CMK (cell line): ENCODE measurements around the gene ZFR.
A peak's percentile ranks its signal among the peaks of the same experiment; 100 is the strongest.
"Not testable (repeated sequence)": the region's sequence is repeated elsewhere in the genome, so short reads cannot be mapped to it uniquely, and the experiment has no call there.

Experiments used
- DNase-seq: peaks from one replicate; pipeline ENCODE4 v3.0.0-alpha.2; 2010; ENCODE audit warnings: low read depth

Gene ZFR

DNA sequence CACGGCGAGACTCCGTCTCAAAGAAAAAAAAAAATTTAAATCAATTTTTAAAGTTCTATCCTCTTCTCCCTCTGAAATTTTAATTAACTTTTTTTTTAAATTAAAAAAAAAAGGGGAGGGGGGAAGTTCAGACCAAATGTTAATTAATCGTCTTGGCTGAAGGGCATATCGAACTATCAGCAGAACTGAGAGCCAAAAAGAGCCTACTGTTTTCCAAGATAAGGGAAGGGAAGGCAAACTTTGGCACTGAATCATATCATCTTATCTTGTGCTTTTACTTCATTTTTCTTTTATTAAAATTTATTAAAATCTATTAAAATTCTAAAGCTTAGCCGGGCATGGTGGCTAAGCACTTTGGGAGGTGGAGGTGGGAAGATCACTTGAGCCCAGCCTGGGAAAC is 85.9 kb downstream of the ZFR start:
- DNase-seq = no peak

DNA sequence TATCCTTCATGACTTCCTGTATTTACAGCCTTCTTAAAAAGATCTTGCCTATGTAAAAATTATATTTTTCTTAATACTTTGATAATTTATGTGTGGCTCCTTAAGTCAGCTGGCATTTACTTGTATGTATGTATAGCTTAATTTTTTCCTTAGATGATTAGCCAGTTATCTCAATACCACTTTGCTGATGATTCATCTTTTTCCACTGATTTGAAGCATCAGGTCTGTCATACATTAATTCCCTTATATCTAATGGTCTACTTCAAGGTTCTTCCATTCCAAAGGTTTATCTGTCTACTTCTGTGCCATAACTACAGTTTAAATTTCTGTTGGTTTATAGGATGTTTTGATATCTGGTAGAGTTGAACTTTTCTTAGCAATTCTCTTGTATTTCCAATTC is 86.9 kb downstream of the ZFR start:
- DNase-seq = no peak

DNA sequence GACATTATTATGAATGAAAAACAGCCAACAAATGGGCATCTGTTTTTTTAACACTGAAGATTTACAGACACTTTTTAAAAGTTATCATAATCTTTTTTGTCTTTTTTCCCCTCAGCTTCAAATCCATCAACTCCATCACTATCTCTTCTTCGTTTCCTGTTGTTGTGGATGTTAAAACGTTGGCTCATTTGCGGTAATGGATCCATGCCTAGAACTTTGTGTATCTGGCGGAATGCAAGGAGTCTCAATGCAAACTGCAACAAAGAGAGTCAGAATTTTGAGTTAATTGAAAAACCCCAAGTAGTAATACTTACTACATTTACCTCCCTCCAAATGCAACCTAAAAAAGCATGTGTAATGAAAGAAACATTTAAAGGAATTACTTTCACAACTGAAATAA is 88.9 kb downstream of the ZFR start:
- DNase-seq = no peak

DNA sequence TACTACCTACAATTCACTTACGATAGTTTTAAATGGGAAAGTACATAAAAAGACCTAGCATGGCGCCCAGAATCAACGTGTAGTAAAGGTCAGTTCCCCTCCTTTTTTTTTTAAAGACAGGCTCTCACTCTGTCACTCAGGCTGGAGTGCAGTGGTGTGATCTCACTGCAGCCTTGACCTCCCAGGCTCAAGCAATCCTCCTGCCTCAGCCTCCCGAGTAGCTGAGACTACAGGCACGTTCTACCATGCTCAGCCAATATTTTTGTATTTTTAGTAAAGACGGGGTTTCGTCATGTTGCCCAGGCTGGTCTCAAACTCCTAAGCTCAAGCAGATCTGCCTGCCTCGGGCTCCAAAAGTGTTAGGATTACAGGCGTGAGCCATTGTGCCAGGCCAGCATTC is 91.1 kb downstream of the ZFR start:
- DNase-seq = no peak

DNA sequence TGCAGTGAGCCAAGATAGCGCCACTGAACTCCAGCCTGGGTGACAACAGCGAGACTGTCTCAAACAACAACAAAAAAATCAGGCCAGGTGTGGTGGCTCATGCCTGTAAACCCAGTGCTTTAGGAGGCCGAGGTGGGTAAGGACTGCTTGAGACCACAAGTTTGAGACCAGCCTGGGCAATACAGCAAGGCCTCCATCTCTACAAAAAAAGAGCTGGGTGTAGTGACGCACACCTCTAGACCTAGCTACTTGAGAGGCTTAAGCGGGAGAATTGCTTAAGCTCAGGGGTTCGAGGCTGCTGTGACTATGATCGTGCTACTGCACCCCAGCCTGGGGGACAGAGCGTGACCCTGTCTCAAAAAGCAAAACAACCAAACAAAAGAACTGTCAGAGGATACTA is 91.9 kb downstream of the ZFR start:
- no peak for DNase-seq

DNA sequence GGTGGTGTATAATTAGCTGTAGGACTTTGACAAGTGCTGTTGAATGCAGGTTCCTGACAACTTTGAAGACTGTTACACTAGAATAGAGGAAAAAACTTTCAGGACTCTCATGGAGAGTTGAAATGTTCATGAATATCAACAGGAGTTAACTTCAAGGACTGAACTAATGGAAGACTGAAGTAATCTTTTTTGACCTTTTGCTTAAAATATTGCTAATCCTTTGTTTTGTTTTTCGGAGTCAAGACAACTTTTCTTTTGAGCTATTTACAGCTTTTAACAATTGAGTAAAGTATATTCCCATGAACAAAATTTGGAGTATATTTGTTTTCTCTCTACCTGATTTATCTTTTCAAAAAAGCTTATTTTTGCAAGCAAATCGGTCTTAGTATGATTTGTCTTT is 97.7 kb downstream of the ZFR start:
- no peak for DNase-seq

DNA sequence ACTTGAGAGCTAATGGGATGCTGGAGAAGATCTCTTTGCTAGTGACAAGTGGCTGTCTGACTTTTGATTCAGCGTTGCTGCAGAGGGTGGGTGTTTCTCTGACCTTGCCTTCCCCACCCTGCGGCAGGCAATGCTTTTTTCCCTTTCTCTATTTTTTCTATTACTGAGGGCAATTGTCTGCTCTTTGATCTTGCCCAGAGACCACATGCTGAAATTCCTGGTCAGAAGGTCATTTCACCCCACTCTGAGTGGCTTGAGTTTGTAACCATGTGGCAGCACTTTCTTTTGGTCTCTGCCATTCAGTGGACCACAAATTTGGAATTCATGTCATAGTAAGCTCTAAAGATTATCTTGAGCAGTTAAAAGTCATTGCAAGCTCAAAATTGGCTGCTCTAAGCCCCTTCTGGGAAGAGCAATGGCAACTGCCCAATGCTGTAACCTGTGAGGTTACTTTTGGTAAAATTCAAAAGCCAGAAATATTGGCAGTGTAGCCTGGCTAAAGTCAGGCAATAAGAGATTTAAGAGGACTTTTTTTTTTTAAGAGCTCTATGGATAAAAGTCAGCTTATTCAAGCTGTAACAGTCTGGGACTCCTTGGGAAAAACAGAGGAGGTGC is 101.4 kb downstream of the ZFR start:
- DNase-seq = no peak

DNA sequence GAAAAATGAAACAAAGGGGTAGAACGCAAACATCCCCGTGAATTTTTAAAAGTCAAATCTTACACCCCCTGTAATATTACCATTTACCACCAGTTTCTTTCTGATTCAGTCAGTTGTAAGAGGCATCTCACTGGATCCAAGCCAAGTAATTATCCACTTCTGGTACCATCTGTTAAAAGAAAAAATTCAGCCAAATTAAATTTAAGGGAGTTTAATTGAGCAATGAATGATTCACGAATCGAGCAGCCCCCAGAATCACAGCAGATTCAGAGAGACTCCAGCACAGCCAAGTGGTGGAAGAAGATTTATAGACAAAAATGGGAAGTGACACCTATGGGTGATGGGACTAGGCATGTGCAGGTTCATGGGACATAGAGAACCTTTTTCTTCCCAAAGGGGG is 101.9 kb downstream of the ZFR start:
- no peak for DNase-seq

DNA sequence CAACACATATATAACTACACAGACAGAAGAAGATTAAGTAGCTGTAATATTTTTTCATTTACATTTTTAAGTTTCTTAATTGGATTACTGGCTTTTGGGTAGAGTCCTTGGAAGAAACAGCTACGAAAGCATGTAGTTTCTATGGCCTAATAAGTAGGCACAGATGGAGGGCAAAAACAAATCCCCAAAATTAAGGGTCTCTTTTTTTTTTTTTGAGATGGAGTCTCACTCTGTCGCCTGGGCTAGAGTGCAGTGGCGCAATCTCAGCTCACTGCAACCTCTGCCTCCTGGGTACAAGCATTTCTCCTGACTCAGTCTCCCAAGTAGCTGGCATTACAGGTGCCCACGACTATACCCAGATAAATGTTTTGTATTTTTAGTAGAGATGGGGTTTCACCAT is 104.7 kb downstream of the ZFR start:
- DNase-seq = no peak

DNA sequence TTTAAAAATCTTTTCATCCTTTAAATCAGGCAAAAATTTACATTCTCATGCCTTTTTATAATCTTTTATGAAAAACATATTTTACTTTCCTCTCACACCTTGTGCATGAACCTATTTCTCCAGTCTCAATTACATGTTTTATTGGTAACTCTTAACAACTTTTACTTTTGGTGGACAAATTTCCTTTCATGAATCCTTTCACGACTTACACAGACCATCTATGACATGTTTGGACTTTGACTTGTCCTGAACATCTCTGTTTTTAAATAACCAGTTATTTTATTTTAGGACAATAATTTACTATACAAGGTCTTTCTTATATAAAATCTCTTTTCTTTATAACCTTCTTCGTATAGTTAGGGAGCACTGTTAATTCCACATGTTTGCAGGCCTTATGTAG is 105.3 kb downstream of the ZFR start:
- peak; percentile 29 for DNase-seq

DNA sequence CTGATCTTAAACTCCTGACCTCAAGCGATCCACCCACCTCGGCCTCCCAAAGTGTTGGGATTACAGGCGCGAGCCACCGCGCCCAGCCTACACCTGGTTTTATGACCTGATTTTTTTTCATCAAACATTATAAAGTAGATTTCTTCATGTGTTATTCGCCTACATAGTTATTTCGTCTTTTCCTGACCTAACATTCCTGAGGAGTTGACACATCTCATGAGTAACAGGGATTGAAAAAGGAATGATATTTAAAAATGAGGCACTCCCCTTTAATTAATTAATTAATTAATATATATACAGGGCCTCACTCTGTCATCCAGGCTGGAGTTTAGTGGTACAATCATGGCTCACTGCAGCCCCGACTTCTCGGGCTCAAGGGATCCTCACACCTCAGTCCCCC is 111.6 kb downstream of the ZFR start:
- DNase-seq = no peak

DNA sequence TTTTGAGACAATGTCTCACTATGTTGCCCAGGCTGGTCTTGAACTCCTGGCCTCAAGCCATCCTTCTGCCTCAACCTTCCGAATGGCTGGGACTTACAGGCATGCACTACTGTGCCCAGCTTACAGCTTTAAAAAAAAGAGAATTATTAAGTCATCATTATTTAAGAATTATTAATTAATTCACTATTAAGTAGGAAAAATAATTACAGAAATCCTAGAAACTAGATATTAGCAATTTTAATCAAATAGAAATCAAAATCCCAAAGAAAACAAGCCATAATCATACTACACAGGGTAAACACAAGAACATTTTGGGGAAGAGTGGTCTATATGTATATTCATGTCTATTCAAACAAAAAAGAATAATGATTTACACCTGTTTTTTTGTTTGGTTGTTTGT is 112.2 kb downstream of the ZFR start:
- no peak for DNase-seq

DNA sequence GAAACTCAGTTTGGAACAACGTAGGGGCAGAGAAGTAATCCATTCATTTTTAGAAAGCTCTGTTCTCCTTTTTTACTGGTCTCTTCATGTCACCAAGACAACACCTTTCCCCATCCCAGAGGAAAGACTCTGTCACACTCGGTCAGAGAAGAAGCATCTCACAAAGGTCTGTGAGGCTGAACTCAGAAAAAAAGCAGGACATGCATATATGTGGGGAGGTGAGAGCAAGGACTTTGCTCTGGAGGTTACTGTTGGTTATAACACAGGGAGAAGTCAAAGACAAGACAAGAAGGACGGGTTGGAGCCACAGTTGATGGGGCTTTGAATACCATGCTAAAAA is 112.6 kb downstream of the ZFR start:
- DNase-seq = no peak

DNA sequence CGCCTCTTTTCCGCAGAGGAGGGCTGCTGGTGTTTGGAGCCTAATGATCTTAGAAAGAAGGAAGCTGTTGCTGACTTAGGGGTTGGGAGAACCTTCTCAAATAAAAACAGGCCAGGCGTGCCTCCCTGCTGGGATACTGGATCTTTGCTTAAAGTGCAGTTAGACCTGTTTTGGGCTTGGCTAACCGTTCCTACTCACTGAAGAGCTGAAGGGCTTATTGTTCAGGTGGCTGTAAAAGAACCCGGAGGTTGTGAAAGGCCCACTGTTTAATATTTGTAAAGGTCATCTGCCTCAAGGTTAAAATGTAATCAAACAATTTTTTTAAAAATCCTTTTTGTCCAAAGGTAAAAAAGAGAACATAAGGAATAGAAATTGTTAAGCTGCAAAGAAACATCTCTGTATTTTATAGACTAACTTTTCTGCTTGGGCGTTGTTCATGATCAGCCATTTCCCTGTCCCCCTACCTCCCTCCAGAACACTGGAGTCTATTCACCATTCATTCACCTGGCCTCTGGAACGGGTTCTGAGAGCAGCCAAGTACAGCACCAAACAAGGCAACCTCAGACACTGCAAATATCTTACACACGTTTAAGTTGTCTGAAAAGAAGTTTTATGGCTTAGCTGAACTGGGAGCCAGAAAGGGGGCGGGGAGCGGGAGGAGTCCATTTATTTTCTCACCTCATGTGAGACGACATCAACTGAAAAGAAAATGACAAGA is 113.2 kb downstream of the ZFR start:
- DNase-seq = no peak

DNA sequence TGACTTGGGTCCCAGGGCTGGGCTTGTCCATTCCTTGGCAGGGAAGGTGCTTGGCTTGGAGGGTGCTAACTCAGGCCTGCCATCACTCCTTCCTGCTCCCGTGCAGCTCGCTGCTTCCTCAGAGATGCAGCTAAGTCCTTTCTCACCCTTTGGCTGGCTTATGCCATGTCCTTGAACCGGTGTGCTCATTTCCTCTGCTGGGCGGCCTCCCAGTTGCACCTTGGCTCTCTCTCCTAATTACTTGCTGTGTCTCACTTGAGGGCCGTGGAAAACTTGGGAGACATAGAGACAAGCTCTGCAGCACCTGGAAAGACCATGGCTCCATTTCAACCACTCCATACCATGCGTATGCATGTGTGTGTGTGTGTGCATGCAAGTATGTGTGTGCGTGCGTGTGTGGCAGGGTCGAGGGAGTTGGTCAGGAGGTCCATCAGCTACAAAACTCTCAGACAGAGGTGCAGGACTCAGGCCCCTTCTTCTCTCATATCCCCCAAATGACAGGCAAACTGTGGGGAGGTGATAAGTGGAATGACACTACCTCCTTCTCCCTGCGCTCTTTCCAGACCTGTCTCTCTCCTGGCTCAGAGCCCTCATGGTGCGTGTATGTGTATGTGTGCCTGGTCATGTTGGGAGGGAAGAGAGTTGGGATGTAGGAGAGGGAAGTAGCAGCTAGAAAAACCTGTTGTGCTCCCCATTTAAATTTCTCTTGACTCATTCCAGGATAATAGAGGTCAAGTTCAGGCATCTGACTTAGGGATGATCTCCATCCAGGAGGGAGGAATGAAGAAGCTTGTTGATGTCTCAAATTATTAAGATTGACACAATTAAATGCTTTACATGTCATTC is 114.2 kb downstream of the ZFR start:
- no peak for DNase-seq

DNA sequence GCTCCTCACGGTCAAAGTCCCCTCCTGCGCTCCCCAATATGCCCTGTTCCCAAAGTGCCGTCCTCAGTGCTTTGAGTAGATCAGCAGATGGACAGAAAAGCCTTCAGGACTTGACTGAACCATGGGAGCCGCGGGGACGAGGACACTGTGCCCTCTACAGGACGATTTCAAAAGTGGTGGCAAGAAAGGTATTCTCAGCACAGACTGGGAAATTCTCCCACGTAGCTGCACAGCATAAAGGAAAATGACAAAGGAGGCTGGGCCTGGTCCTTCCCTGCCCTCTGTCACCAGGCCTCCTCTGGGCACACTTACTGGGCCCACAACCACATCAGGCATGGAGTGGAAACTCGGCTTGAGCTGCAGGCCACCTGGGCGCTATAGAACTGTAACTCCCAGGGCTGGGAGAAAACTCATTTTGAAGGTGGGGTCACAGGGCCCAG is 115.1 kb downstream of the ZFR start:
- no peak for DNase-seq

DNA sequence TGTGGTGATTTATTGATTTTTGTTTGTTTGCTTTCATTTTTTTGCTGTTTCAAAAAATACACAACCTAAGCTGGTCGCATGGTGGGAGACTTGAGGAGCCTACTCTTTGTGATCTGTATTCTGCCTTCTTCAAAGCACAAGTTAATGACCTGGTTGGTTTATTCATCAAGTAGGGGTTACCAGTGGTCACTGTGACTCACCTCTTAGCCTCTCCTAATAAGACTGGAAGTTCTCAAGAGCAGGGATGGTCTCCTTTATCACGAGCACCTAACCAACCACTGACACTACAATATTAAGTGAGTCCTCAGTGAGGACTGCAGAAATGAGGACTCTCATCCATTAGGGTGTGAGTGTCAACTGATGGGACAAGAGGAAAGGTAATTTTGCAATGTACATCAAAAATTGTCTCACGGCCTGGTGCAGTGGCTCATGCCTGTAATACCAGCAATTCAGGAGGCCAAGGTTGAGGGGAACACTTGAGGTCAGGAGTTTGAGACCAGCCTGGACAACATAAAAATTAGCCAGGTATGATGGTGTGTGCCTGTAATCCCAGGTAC is 118.2 kb downstream of the ZFR start:
- DNase-seq = no peak

DNA sequence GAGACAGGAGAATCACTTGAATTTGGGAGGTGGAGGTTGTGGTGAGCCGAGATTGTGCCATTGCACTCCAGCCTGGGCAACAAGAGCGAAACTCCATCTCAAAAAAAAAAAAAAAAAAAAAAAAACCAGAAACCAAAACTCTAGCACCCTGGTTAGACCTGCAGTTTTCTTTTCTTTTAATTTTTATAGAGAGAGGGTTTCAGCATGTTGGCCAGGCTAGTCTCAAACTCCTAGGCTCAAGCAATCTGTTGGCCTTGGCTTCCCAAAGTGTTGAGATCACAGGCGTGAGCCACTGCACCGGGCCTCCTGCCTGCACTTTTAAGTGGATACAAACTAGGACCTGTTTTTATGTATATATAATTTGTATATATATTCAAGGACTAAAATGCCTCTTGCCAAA is 118.9 kb downstream of the ZFR start:
- no peak for DNase-seq

DNA sequence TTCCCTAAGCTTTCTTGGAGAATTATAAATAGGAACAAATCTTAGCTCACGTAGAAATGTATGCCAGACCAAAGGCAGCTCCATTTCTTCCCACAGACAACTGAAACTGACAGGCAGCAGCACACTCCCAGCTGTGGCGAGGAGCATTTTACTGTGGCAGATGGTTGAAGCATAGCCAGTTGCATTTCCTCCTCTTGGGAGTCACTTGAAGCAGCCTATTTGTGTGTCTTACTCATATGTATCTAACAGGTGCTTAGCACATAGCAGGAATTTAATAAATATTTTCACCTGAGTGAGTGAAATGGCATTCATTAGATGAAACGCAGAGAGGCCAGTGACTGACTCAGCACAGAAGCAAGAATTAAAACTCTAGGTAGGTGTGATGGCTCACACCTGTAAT is 119.5 kb downstream of the ZFR start:
- DNase-seq = no peak

DNA sequence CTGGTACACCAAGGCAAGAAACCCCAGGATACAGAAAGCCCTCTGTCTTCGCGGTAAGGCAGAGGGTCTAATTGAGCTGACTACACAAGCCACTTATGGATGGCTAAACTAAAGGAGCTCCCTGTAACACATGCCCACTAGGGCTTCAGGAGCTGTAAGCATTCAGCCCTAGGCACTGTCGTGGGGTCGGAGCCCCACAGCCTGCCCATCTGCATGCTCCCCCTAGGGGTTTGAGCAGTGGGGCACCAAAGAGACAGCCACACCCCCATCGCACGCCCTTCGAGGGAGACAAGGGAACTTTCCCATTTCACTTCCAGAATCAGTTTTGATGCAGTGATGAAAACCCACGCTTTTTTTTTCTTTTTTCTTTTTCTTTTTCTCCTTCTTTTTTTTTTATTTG is 120.8 kb downstream of the ZFR start:
- no peak for DNase-seq

DNA sequence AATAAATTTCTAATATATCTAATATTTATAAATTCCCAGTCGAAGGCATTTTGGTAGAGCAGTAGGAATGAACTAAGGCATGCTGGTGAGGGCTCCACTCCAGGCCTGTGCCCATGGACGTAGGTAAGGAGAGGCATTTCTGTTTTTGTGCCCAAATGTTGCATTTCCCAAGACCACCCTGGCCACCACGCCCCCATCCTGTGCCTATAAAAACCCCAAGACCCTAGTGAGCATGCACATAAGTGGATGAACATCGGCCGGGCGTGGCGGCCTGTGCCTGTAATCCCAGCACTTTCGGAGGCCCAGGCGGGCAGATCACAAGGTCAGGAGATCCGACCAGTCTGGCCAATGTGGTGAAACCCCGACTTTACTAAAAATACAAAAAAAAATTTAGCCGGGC is 121.7 kb downstream of the ZFR start:
- DNase-seq = no peak

DNA sequence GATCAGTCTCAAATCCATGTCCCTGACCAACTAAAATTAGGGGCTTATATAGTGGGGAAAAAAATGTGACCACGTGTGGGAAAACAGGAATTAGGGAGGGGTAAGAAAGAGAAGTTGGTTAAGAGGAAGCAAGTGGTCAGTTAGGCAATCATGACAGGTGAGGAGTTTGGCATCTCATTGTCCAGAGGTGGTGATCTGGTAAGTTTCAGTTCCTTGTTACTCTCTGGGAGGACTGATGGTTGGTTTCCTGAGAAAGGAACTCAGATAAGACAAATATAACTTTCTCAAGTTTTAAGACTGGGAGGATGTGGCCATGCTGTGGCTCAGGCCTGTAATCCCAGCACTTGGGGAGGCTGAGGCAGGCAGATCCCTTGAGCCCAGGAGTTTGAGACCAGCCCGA is 122.8 kb downstream of the ZFR start:
- DNase-seq = not testable (repeated sequence)

DNA sequence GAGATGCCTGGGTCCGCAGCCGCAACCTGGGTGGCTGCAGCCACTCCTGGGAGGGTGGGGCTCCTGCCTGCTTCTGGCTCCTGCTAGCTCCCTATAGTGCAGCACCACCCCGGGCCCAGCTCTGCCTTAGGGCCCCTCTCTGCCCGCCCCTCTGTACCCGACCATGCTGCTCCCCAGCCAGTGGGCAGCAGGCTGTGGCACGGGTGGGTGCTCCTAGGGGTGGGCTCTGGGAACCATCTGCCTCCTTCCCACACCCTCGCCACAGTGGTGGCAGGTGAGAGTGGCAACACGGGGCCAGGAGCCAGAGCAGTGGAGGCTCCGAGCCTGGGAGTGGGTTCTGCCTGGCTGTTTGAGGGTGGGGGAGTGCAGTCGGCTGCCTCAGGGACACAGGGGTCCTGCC is 124.0 kb downstream of the ZFR start:
- no peak for DNase-seq
